Choroid plexus epithelial cell (primary cell): ENCODE data around the gene NFASC.

Experiments used
- DNase-seq: peaks from one replicate; pipeline ENCODE4 v3.0.0-alpha.2; 2010; ENCODE audit warnings: low read depth
- H3K4me3 ChIP-seq: 2 replicates; pipeline ENCODE4 v1.5.1; 2011; ENCODE audit warnings: low read depth, mild to moderate bottlenecking, control low read depth, low read length, moderate library complexity
- CTCF ChIP-seq: conservative IDR thresholded peaks from 2 replicates; pipeline ENCODE4 v1.5.1; 2011; ENCODE audit warnings: low read depth, mild to moderate bottlenecking, control low read depth, inconsistent platforms, low read length, moderate library complexity

Gene NFASC

GRCh38 chr1:204975021-204975420, 104.4 kb downstream of the NFASC start:
- no peak for DNase-seq
- TF ChIP-seq CTCF = no peak

GRCh38 chr1:204975568-204976235, 105.0 kb downstream of the NFASC start:
- peak; percentile 91 for TF ChIP-seq CTCF
- no peak overlapping the region for H3K4me3 ChIP-seq
- DNase-seq = peak; percentile 67

More at GRCh38 chr1:204975021-204975420, 104.4 kb downstream of the NFASC start:
- H3K4me3 ChIP-seq = no peak overlapping the region

GRCh38 chr1:204976646-204977045, 106.0 kb downstream of the NFASC start:
- DNase-seq = no peak

GRCh38 chr1:204977318-204977717, 106.7 kb downstream of the NFASC start:
- no peak overlapping the region for H3K4me3 ChIP-seq
- no peak for TF ChIP-seq CTCF
- DNase-seq = no peak

More at GRCh38 chr1:204976646-204977045, 106.0 kb downstream of the NFASC start:
- no peak overlapping the region for H3K4me3 ChIP-seq
- no peak for TF ChIP-seq CTCF

GRCh38 chr1:204978782-204979181, 108.1 kb downstream of the NFASC start:
- no peak for DNase-seq
- TF ChIP-seq CTCF = no peak
- no peak overlapping the region for H3K4me3 ChIP-seq

- no peak overlapping the region for H3K4me3 ChIP-seq
- no peak for DNase-seq
- TF ChIP-seq CTCF = no peak
Measured at GRCh38 chr1:204979306-204979705, 108.6 kb downstream of the NFASC start.
